H9 (cell line): ENCODE data around the gene ADAMTSL2. TPM values are rescaled to one million over a fixed set of nuclear protein-coding genes. Genes with fewer than 3 reads are reported as not detected.

Experiments used
- DNase-seq: peaks from one replicate; pipeline ENCODE4 v3.0.0-alpha.2; 2017
- H2AFZ ChIP-seq: one replicate; pipeline ENCODE4 v1.6.1; 2013; ENCODE audit warnings: mild to moderate bottlenecking, low read length, control low read depth, moderate library complexity
- H2AK5ac ChIP-seq: 2 replicates; pipeline ENCODE4 v1.6.1; 2013; ENCODE audit warnings: low read length, control low read depth, mixed read lengths; ENCODE audit not compliant: insufficient read length
- H2BK120ac ChIP-seq: one replicate; pipeline ENCODE4 v1.6.1; 2013; ENCODE audit warnings: low read depth, mild to moderate bottlenecking, low read length, control low read depth, inconsistent platforms; ENCODE audit not compliant: poor library complexity, severe bottlenecking
- H2BK12ac ChIP-seq: 2 replicates; pipeline ENCODE4 v1.6.1; 2013; ENCODE audit warnings: low read length, control low read depth, mixed read lengths, low read depth; ENCODE audit not compliant: insufficient read length
- H2BK15ac ChIP-seq: 2 replicates; pipeline ENCODE4 v1.6.1; 2013; ENCODE audit warnings: low read depth, low read length, control low read depth
- H2BK20ac ChIP-seq: one replicate; pipeline ENCODE4 v1.6.1; 2013; ENCODE audit warnings: low read depth, mild to moderate bottlenecking, low read length, control low read depth, inconsistent platforms; ENCODE audit not compliant: poor library complexity, severe bottlenecking
- H2BK5ac ChIP-seq: 2 replicates; pipeline ENCODE4 v1.6.1; 2013; ENCODE audit warnings: low read length, control low read depth, mixed read lengths; ENCODE audit not compliant: insufficient read length
- H3K14ac ChIP-seq: 2 replicates; pipeline ENCODE4 v1.6.1; 2013; ENCODE audit warnings: low read length, control low read depth; ENCODE audit not compliant: insufficient read depth
- H3K18ac ChIP-seq: 2 replicates; pipeline ENCODE4 v1.6.1; 2013; ENCODE audit warnings: low read depth, mild to moderate bottlenecking, mixed read lengths, low read length, control low read depth; ENCODE audit not compliant: insufficient read length
- H3K23ac ChIP-seq: 2 replicates; pipeline ENCODE4 v1.6.1; 2013; ENCODE audit warnings: low read length, control low read depth, mixed read lengths, low read depth; ENCODE audit not compliant: insufficient read length
- H3K23me2 ChIP-seq: 2 replicates; pipeline ENCODE4 v1.6.1; 2013; ENCODE audit warnings: low read depth, mild to moderate bottlenecking, mixed read lengths, low read length, control low read depth; ENCODE audit not compliant: insufficient read length, poor library complexity, severe bottlenecking
- H3K27ac ChIP-seq: 2 replicates; pipeline ENCODE4 v1.5.1; 2013; ENCODE audit warnings: low read length, control low read depth, mixed read lengths, low read depth; ENCODE audit not compliant: insufficient read length
- H3K27me3 ChIP-seq: 2 replicates; pipeline ENCODE4 v1.6.1; 2013; ENCODE audit warnings: low read length, control low read depth, inconsistent platforms; ENCODE audit not compliant: insufficient read depth
- H3K4ac ChIP-seq: 2 replicates; pipeline ENCODE4 v1.6.1; 2013; ENCODE audit warnings: low read depth, mild to moderate bottlenecking, control low read depth, inconsistent platforms, low read length, moderate library complexity
- H3K4me1 ChIP-seq: 2 replicates; pipeline ENCODE4 v1.6.1; 2013; ENCODE audit warnings: low read length, control low read depth, inconsistent platforms; ENCODE audit not compliant: insufficient read depth
- H3K4me2 ChIP-seq: 2 replicates; pipeline ENCODE4 v1.6.1; 2013; ENCODE audit warnings: low read length, control low read depth, mixed read lengths; ENCODE audit not compliant: insufficient read length, insufficient read depth
- H3K56ac ChIP-seq: 2 replicates; pipeline ENCODE4 v1.6.1; 2013; ENCODE audit warnings: low read depth, mild to moderate bottlenecking, mixed read lengths, low read length, control low read depth; ENCODE audit not compliant: insufficient read length
- H3K79me1 ChIP-seq: 2 replicates; pipeline ENCODE4 v1.6.1; 2013; ENCODE audit warnings: low read depth, mild to moderate bottlenecking, moderate library complexity, low read length, control low read depth, inconsistent platforms; ENCODE audit not compliant: insufficient read depth, poor library complexity, severe bottlenecking
- H3K79me2 ChIP-seq: 2 replicates; pipeline ENCODE4 v1.6.1; 2013; ENCODE audit warnings: low read length, control low read depth, inconsistent platforms; ENCODE audit not compliant: insufficient read depth
- H3K9ac ChIP-seq: 2 replicates; pipeline ENCODE4 v1.6.1; 2013; ENCODE audit warnings: low read length, control low read depth, mixed read lengths; ENCODE audit not compliant: insufficient read length; ENCODE audit errors: extremely low read depth
- H3K9me3 ChIP-seq: one replicate; pipeline ENCODE4 v1.6.1; 2013; ENCODE audit warnings: low read depth, low read length, inconsistent platforms; ENCODE audit not compliant: control insufficient read depth
- H3T11ph ChIP-seq: one replicate; pipeline ENCODE4 v1.6.1; 2013; ENCODE audit warnings: mild to moderate bottlenecking, low read length, control low read depth, inconsistent platforms
- H4K20me1 ChIP-seq: one replicate; pipeline ENCODE4 v1.6.1; 2013; ENCODE audit not compliant: control insufficient read depth, insufficient read length, insufficient read depth
- H4K5ac ChIP-seq: 2 replicates; pipeline ENCODE4 v1.6.1; 2013; ENCODE audit warnings: low read depth, mild to moderate bottlenecking, mixed read lengths, low read length, control low read depth; ENCODE audit not compliant: insufficient read length
- H4K8ac ChIP-seq: replicated peaks from 2 replicates; pipeline ENCODE4 v1.6.1; 2013; ENCODE audit warnings: low read length, control low read depth, mixed read lengths, low read depth; ENCODE audit not compliant: insufficient read length
- H4K91ac ChIP-seq: 2 replicates; pipeline ENCODE4 v1.6.1; 2013; ENCODE audit warnings: low read depth, mild to moderate bottlenecking, moderate library complexity, mixed read lengths, low read length, control low read depth; ENCODE audit not compliant: insufficient read length
- H3K27ac Mint-ChIP-seq, 3 experiments: 2 replicates in 2 of 3; 3 replicates in 1 of 3; pipeline ENCODE4 v1.8.0; 2020 to 2021; ENCODE audit warnings: mixed read lengths in 3 of 3, mild to moderate bottlenecking in 1 of 3, moderate library complexity in 1 of 3
- H3K27me3 Mint-ChIP-seq: 2 replicates; pipeline ENCODE4 v1.8.0; 2021; ENCODE audit warnings: low read depth, mild to moderate bottlenecking, moderate library complexity, mixed read lengths
- H3K36me3 Mint-ChIP-seq, 3 experiments: 2 replicates in 2 of 3; 3 replicates in 1 of 3; pipeline ENCODE4 v1.8.0; 2020 to 2021; ENCODE audit warnings: low read depth in 3 of 3, mixed read lengths in 3 of 3; ENCODE audit not compliant: insufficient read depth in 1 of 3
- H3K4me1 Mint-ChIP-seq, 2 experiments: 2 replicates each; pipeline ENCODE4 v1.8.0; 2020; ENCODE audit warnings: mixed read lengths in 2 of 2
- H3K4me3 Mint-ChIP-seq, 2 experiments: 2 replicates in 1 of 2; 3 replicates in 1 of 2; pipeline ENCODE4 v1.8.0; 2020 to 2021; ENCODE audit warnings: mild to moderate bottlenecking in 2 of 2, mixed read lengths in 2 of 2, moderate library complexity in 1 of 2
- H3K9me3 Mint-ChIP-seq, 2 experiments: 2 replicates in 1 of 2; 3 replicates in 1 of 2; pipeline ENCODE4 v1.8.0; 2020; ENCODE audit warnings: mild to moderate bottlenecking in 2 of 2, mixed read lengths in 2 of 2, moderate library complexity in 1 of 2
- WGBS: extraction: QIAGEN DNeasy Blood & Tissue Kit; methylation state at CpG from one replicate; pipeline ENCODE4 v1.1.7; 2013; ENCODE audit warnings: missing lambda C conversion rate, low lambda C conversion rate, mixed read lengths; ENCODE audit not compliant: insufficient read length; ENCODE audit errors: extremely low coverage; 5-methylcytosine and 5-hydroxymethylcytosine counted together
- total RNA-seq: library from RNA; stranded (reverse); gene quantifications from 2 replicates; pipeline ENCODE4 v1.2.1, GENCODE V29; 2021
- TF ChIP-seq, protein P1 (sequence below): fragments of 200-600 bp; sonication (generic); conservative IDR thresholded peaks from 3 replicates; pipeline ENCODE4 v1.8.0; 2021; ENCODE audit warnings: antibody characterized with exemption, mild to moderate bottlenecking

ADAMTSL2 gene
- total RNA-seq, 1 experiment from 2014 or later, result 0.61 TPM

DNA sequence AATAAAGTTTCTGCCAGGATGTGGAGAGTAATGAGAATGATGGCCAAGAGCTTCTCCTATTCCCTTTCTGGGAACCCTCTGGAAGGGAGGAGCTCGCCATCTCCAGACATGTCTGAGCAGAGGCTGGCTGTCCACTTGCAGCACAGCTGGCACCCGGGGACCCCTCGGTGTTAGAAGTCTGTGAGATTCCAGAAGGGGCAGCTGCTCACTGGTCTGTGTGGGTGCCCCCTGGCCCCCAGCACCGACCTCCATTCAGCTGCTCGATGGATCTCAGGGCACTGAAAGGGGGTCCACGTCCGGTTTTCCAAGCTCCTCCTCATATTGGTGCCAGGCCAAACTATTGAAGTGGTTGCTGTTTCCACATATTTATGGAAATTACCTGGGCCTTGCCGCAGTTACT is 78.3 kb downstream of the ADAMTSL2 start:
- H2AFZ ChIP-seq, result no peak overlapping the region
- no peak overlapping the region for H3K4ac ChIP-seq
- no peak overlapping the region for H3K9ac ChIP-seq
- H3K79me1 ChIP-seq, result no peaks in the 10 kb centered on the region
- H3K56ac ChIP-seq, result no peak overlapping the region
- Mint-ChIP-seq H3K27me3 (peaks cover 78% of the 10 kb centered on the region), H3K9me3 (no peaks in the 10 kb centered on the region; a peak in 1 of 5 replicates), H3K4me1 (peaks cover 6 to 20% of the 10 kb centered on the region in 2 experiments), H3K36me3 (no peaks in the 10 kb centered on the region), H3K4me3 (no peak overlapping the region), H3K27ac (no peak overlapping the region)
- H3K23ac ChIP-seq, result no peak overlapping the region
- no peaks in the 10 kb centered on the region for H3K4me1 ChIP-seq
- no peak overlapping the region for H4K91ac ChIP-seq
- no peaks in the 10 kb centered on the region for H3K9me3 ChIP-seq
- no peak overlapping the region for H3K27ac ChIP-seq
- H2BK12ac ChIP-seq, result no peak overlapping the region
- no peak overlapping the region for H3K18ac ChIP-seq
- no peak overlapping the region for H4K8ac ChIP-seq
- no peak overlapping the region for H3K14ac ChIP-seq
- H2BK120ac ChIP-seq, result no peak overlapping the region
- WGBS, result no CpG with 5 or more reads among the region's 8 CpGs
- peaks cover 8% of the 10 kb centered on the region; the same call in 1 of the 2 replicates for H3K27me3 ChIP-seq
- H3K79me2 ChIP-seq, result no peaks in the 10 kb centered on the region
- H2BK5ac ChIP-seq, result no peak overlapping the region
- H2BK15ac ChIP-seq, result no peak overlapping the region
- no peak overlapping the region for H3K4me2 ChIP-seq
- no peak overlapping the region for H2AK5ac ChIP-seq
- no peak for DNase-seq
- no peak overlapping the region for H2BK20ac ChIP-seq
- TF ChIP-seq, protein P1, sequence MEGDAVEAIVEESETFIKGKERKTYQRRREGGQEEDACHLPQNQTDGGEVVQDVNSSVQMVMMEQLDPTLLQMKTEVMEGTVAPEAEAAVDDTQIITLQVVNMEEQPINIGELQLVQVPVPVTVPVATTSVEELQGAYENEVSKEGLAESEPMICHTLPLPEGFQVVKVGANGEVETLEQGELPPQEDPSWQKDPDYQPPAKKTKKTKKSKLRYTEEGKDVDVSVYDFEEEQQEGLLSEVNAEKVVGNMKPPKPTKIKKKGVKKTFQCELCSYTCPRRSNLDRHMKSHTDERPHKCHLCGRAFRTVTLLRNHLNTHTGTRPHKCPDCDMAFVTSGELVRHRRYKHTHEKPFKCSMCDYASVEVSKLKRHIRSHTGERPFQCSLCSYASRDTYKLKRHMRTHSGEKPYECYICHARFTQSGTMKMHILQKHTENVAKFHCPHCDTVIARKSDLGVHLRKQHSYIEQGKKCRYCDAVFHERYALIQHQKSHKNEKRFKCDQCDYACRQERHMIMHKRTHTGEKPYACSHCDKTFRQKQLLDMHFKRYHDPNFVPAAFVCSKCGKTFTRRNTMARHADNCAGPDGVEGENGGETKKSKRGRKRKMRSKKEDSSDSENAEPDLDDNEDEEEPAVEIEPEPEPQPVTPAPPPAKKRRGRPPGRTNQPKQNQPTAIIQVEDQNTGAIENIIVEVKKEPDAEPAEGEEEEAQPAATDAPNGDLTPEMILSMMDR, result no peak
- no peak overlapping the region for H4K5ac ChIP-seq
- no peaks in the 10 kb centered on the region for H4K20me1 ChIP-seq
- H3T11ph ChIP-seq, result no peak overlapping the region
- H3K23me2 ChIP-seq, result peaks cover 3% of the 10 kb centered on the region
